Fibroblast of mammary gland (primary cell): ENCODE measurements around the gene DCLK2.

Experiments
- DNase-seq: peaks from one replicate; pipeline ENCODE4 v3.0.0-alpha.2; 2010; ENCODE audit warnings: low read depth
- H3K4me3 ChIP-seq: 2 replicates; pipeline ENCODE4 v1.5.1; 2011; ENCODE audit warnings: low read depth, mild to moderate bottlenecking, low read length, moderate library complexity; ENCODE audit not compliant: control insufficient read depth
- TF ChIP-seq, protein P1 (sequence below): conservative IDR thresholded peaks from 2 replicates; pipeline ENCODE4 v1.5.1; 2011; ENCODE audit warnings: low read depth, low read length, inconsistent platforms; ENCODE audit not compliant: control insufficient read depth, insufficient read depth

The DCLK2 gene

DNA sequence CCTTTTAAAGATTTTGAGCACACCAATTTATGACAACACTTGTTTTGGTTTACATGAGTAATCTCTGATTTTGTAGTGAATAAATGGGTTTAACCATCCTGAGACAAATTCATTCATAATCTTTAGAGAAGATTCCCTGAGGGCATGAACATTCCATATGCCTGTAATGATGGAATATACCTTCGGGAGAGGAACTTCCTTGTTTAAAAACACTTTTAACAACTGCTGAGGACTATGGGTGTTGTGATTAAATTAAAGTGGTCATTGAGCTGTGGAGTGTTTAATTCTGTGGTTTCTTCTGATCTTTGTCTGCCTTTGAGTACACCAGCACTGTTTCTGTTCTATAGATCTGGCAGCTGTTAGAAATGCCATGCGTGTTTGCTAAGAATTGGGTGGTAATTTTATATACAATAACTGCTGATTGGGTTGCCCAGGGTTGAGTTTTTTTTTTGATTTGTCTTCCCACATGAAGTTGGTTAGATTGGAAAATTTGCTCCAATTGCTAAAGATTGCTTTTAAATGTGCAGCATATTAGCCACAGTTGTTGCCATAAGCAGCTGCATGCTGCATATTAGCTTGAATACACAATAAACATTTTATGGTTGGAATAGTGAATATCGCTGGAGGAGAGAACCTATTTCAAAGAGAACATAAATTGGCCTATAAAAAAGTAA is 86.8 kb downstream of the DCLK2 start:
- H3K4me3 ChIP-seq = no peak overlapping the region
- no peak for DNase-seq
- TF ChIP-seq, protein P1, sequence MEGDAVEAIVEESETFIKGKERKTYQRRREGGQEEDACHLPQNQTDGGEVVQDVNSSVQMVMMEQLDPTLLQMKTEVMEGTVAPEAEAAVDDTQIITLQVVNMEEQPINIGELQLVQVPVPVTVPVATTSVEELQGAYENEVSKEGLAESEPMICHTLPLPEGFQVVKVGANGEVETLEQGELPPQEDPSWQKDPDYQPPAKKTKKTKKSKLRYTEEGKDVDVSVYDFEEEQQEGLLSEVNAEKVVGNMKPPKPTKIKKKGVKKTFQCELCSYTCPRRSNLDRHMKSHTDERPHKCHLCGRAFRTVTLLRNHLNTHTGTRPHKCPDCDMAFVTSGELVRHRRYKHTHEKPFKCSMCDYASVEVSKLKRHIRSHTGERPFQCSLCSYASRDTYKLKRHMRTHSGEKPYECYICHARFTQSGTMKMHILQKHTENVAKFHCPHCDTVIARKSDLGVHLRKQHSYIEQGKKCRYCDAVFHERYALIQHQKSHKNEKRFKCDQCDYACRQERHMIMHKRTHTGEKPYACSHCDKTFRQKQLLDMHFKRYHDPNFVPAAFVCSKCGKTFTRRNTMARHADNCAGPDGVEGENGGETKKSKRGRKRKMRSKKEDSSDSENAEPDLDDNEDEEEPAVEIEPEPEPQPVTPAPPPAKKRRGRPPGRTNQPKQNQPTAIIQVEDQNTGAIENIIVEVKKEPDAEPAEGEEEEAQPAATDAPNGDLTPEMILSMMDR = no peak

DNA sequence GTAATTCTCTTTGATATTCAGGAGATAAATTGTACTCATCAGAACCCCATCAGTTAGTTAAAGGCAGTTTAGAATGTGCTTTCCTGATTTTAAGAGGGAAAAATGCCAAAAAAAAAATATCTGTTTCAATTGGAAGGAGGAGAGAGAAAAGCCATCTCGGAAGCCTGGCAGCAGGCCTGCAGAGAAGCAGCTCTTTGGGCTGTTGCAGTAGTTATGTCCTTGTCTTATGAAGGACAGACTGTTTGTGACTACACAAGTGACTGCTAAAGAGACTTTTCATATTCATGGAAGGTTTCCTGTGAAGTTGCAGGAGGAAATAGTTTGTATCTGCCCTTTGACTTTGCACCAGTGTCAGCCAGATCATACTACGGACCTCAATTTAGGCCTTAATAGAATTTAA is 88.8 kb downstream of the DCLK2 start:
- no peak for DNase-seq
- no peak overlapping the region for H3K4me3 ChIP-seq
- TF ChIP-seq, protein P1 = no peak

DNA sequence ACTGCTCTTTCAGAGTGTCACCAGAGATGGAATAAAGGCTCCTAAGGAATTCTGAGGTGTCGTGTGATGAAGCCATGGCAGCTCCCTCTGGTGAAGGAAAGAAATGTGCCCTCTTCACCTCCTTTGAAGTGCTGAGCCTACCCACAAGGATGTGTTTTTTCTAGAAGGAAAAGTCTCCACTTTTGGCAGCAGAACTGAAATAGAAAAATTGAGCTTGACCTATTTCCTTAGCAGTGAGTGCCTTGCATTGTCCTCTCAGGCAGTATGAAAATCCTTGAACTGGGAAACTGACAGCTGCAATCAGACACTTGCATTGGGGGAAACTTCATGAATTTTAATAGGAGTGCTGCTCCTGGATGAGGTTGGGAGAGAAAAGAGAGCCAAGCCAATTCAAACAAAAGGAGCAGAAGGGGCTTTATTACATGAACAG is 95.2 kb downstream of the DCLK2 start:
- TF ChIP-seq, protein P1 = no peak
- H3K4me3 ChIP-seq = no peak overlapping the region
- DNase-seq = no peak

DNA sequence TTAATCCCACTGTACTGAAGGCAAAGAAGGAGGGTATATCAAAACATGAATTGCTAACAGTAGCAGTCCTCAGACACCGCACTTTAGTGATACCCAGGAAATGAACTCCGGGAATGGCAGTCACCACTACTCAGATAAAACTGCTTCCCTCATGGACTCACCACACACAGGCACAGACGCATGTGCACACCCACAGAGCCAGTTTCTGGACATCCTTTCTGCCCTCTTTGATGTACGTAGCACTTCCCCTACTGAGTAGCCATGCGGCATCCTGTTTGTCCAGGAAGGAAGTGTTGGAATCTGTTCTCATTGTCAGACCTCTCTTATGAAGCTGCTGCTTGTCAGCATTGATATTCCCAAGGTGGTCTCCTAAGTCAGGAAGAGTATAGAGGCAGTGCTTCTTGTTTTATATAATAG is 95.7 kb downstream of the DCLK2 start:
- DNase-seq = no peak
- TF ChIP-seq, protein P1 = no peak

DNA sequence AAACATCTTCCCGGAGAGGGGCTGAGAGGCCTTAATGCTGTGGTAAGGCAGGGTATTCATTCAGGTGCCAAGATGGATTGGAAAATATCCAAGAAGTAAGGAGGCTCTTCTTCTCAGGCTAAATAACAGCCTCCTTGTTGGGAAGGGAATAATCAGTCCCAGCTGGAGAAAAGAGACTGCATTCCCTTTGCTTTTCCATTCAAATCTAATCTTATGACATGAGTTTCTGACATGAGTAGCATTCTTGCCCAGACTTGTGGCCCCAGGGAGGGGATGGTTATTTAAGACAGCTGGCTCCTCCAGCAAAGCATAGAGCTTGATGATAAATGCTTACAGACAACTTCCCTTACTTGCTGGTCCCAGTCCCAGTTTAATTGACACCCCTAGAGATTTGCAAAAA is 98.3 kb downstream of the DCLK2 start:
- TF ChIP-seq, protein P1 = no peak
- peak; percentile 51 for DNase-seq
- H3K4me3 ChIP-seq = no peak overlapping the region

More for the DNA sequence above, 95.7 kb downstream of the DCLK2 start:
- no peak overlapping the region for H3K4me3 ChIP-seq

DNA sequence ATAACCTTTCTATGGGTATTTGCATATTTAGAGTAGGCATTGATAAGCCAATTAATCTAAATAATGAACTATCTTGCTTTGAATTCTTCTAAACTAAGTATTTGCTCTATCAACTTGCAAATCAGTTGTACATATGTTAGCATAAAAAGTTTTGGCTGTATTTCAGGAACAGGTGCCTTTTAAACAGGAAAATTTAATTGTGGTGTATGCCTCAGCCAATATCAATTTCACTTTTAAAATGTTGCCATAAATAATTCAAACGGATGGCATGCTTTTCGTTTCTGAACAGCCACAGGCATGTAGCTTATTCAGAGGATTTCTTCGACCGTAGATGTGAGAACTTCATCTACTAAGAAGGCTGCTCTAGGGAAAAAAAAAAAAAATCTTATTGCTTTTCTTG is 99.9 kb downstream of the DCLK2 start:
- no peak overlapping the region for H3K4me3 ChIP-seq
- TF ChIP-seq, protein P1 = no peak
- DNase-seq = no peak
